Transverse colon (tissue), 4 donors: ENCODE results near the gene NBPF1. TPM values are rescaled to one million over a fixed set of nuclear protein-coding genes. Genes with fewer than 3 reads are reported as not detected.
"Not testable (repeated sequence)": the region's sequence is repeated elsewhere in the genome, so short reads cannot be mapped to it uniquely, and the experiment has no call there.

Experiments
- DNase-seq: peaks from one replicate; pipeline ENCODE4 v3.0.0-alpha.2; 2019
- H3K27ac ChIP-seq, 4 donors: fragments of 200-600 bp; sonication (generic); 2 replicates each; pipeline ENCODE4 v1.5.1; 2016 to 2018; ENCODE audit warnings: inconsistent platforms in 4 of 4
- H3K27me3 ChIP-seq: fragments of 200-600 bp; sonication (generic); 2 replicates; pipeline ENCODE4 v1.5.1; 2017; ENCODE audit warnings: inconsistent platforms
- H3K36me3 ChIP-seq, 4 donors: fragments of 200-600 bp; sonication (generic); 2 replicates each; pipeline ENCODE4 v1.5.1; 2017 to 2019; ENCODE audit warnings: inconsistent platforms in 4 of 4
- H3K4me1 ChIP-seq, 4 donors: fragments of 200-600 bp; sonication (generic); 2 replicates each; pipeline ENCODE4 v1.5.1; 2017 to 2020; ENCODE audit warnings: inconsistent platforms in 4 of 4
- H3K4me3 ChIP-seq, 4 donors: fragments of 200-600 bp; sonication (generic); 1 replicate in 1 of 4; 2 replicates in 3 of 4; pipeline versions ENCODE4 v1.5.1 to v1.6.1; 2017 to 2019; ENCODE audit warnings: inconsistent platforms in 4 of 4
- H3K9me3 ChIP-seq, 2 donors: fragments of 200-600 bp; sonication (generic); 2 replicates each; pipeline ENCODE4 v1.5.1; 2017 to 2019; ENCODE audit warnings: inconsistent platforms in 2 of 2
- POLR2AphosphoS5 ChIP-seq, 3 donors: sonication (generic); formaldehyde crosslinking; IDR thresholded peaks; one replicate each; pipeline ENCODE4 v1.6.1; 2016; ENCODE audit warnings: antibody characterized with exemption in 3 of 3
- WGBS, 2 donors: methylation state at CpG; one replicate each; pipeline ENCODE4 v1.1.5; 2018; ENCODE audit warnings: low coverage in 1 of 2; 5-methylcytosine and 5-hydroxymethylcytosine counted together
- in situ Hi-C, 4 donors: fragments of 200-750 bp; cut with MboI; loops; one replicate each; pipeline versions ENCODE4 v1.15.0 to v1.15.1; 2017; ENCODE audit warnings: low sequenced_read_pairs in 3 of 4, low pct_ligation_motif_present in 1 of 4, low pct_unique_long_range_greater_than_20kb in 1 of 4
- intact Hi-C: fragments of 100-400 bp; cut with DNase I; formaldehyde crosslinking; loops from one replicate; pipeline ENCODE4 v1.15.1; 2023; ENCODE audit warnings: low total_unique reads
- total RNA-seq, 4 donors: library from RNA; depleted of rRNA; stranded (reverse); fragments of >200 nt; gene quantifications; one replicate each; pipeline ENCODE4 v1.1.0, GENCODE V29; 2016
- TF ChIP-seq, protein P1 (sequence below), 5 experiments: fragments of 200-600 bp in 3 of 5; fragments of 450-650 bp in 2 of 5; sonication (generic) in 3 of 5; IDR thresholded peaks; 1 replicate in 2 of 5; 2 replicates in 3 of 5; pipeline ENCODE4 v1.5.1; 2016 to 2017; ENCODE audit warnings: antibody characterized with exemption in 5 of 5, inconsistent platforms in 3 of 5, mild to moderate bottlenecking in 2 of 5, moderate library complexity in 1 of 5

The NBPF1 gene
- total RNA-seq, 4 donors from 2014 or later: 70.1 to 178 (median 148) TPM

DNA sequence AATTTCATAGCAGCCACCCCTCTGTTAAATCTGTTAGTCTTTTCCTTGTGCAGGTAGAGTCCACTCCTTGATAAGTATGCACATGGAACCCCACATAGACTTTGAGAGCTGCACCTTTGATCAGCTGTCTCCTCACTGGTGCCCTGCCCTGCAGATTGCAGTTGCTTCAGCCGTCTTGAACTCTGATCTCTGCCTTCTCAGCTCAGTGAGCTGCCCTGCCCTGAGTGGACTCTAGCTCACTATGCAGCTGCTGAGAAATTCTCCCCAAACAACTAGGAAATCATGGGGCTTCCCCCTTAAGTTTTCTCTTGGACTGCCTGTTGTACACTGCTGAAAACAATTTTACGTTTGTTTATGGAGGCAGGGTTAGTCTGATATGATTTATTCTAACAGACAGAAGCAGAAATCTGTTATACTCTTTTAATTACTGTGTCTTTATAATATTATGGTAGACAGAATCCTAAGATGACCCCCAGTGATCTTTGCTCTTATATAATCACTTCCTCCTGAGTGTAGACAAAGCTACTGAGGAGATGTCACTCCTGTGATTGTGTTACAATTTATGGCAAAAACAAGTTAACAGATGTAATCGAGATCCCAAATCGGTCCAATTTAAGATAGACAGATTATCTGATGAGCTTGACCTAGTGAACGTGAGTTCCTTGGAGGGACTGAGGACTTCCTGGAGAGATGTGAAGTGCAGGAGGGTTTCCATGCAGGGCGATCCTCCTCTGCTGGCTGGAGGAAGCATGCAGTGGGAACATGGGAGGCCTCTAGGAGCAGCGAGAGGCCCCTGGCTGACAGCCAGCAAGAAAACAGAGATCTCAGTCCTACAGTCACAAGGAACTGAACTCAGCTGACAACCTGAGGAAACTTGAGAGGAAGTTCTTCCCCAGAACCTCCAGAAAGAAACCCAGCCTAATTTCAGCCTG, 12.2 kb downstream of the NBPF1 start:
- in situ Hi-C loops, DNase-seq, H3K4me3 ChIP-seq, H3K9me3 ChIP-seq, intact Hi-C loops, H3K27me3 ChIP-seq, H3K36me3 ChIP-seq: not testable (repeated sequence)
- 19 to 43% methylated on average over 3 to 5 of the region's 7 CpGs for WGBS, 2 donors
- H3K4me1 ChIP-seq: peaks cover 7 to 21% (median 13%) of the 10 kb centered on the region in 4 donors
- TF ChIP-seq POLR2AphosphoS5 (IDR thresholded peaks at IDR 0.05): peak in 1 of 3 donors; percentile 17
- peak overlapping the region; percentile 31 to 84 (median 69) for H3K27ac ChIP-seq

DNA sequence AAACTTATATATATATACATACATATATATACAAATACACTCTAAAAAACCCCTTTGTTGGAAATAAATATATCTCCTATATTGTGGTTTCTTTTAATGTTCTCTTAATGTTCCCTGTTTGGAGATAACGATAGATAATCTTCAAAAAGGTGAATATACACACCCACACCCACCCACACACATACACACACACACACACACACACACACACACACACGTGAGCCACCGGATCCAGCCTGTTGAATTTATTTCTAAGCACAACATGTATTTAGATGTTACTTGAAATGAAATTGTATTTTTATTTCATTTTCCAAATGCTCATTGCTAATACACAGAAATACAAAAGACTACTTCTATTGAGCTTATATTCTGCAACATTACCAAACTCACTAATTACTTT, 14.0 kb downstream of the NBPF1 start:
- 91% methylated on average over 3 of the region's 3 CpGs; no CpG with 5 or more reads in 1 of the 2 donors for WGBS, 2 donors
- H3K4me3 ChIP-seq, H3K27ac ChIP-seq, H3K27me3 ChIP-seq, H3K36me3 ChIP-seq, in situ Hi-C loops, H3K9me3 ChIP-seq, H3K4me1 ChIP-seq, DNase-seq, intact Hi-C loops: not testable (repeated sequence)

DNA sequence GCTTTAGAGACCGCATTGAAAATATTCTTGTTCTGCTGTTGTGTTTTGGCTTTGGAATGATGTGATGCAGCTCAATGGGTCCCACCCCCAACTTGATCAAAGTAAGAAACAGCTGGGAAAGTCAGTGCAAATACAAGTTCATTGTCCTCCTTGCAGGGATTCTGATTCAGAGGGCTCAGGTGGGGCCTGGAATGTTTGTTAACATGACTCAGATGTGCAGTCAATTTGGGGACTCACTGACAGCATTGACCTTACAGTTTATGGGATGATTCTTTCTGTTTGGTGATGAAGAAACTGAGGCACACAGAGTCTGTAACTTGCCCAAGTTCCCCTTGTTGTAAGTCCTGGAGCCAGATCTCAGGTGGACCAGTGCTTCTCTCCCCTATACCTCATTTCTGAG, 18.1 kb downstream of the NBPF1 start:
- H3K4me1 ChIP-seq, intact Hi-C loops, H3K27me3 ChIP-seq, H3K9me3 ChIP-seq, H3K4me3 ChIP-seq, H3K36me3 ChIP-seq, in situ Hi-C loops, DNase-seq, H3K27ac ChIP-seq: not testable (repeated sequence)
- WGBS, 2 donors: 100% methylated on average over 1 of the region's 1 CpG; no CpG with 5 or more reads in 1 of the 2 donors

DNA sequence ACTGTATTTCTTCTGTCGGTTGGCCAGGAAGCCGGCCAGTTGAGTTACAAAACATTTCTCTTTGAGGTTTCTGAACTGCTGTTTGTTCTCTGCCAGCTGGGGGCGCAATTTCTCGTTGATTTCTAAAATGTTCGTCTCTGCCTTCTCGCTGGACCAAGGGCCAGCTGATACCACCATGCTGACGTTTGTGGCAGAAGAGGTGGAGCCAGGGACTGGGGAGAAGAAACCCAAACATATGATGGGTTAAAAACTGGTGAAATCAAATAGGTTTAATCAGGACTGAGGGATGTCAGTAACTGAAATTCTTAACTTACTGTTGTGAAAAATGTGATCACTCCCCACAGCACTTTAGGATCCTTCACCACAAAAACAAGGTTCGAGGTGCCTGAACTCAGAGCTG, 21.5 kb downstream of the NBPF1 start:
- H3K27me3 ChIP-seq, H3K27ac ChIP-seq, DNase-seq, H3K36me3 ChIP-seq, intact Hi-C loops, H3K4me3 ChIP-seq, H3K4me1 ChIP-seq, H3K9me3 ChIP-seq, in situ Hi-C loops: not testable (repeated sequence)
- TF ChIP-seq, protein P1, sequence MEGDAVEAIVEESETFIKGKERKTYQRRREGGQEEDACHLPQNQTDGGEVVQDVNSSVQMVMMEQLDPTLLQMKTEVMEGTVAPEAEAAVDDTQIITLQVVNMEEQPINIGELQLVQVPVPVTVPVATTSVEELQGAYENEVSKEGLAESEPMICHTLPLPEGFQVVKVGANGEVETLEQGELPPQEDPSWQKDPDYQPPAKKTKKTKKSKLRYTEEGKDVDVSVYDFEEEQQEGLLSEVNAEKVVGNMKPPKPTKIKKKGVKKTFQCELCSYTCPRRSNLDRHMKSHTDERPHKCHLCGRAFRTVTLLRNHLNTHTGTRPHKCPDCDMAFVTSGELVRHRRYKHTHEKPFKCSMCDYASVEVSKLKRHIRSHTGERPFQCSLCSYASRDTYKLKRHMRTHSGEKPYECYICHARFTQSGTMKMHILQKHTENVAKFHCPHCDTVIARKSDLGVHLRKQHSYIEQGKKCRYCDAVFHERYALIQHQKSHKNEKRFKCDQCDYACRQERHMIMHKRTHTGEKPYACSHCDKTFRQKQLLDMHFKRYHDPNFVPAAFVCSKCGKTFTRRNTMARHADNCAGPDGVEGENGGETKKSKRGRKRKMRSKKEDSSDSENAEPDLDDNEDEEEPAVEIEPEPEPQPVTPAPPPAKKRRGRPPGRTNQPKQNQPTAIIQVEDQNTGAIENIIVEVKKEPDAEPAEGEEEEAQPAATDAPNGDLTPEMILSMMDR (IDR thresholded peaks at IDR 0.05): peak in 2 of 5 experiments; percentile 12 to 31
- WGBS, 2 donors: 10% methylated on average over 5 of the region's 8 CpGs; no CpG with 5 or more reads in 1 of the 2 donors

DNA sequence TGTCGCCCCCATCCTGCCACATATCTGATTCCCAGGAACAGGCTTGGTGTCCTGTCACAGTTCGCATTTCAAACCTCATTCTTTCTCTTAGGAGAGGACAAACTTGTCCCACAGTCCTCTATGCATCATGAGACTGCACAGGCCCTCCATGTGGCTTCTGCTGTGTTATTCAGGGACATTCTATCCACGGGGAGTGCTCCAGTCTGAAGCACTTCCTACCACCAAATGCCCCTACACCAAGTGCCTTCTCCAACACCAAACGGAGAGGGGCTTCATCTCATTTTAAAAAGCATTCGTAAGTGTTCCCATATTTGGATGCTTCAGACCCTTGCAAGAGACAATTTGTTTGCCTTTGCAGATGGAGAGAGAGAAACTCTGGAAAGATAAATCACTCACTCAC, 25.3 kb downstream of the NBPF1 start:
- intact Hi-C loops, in situ Hi-C loops, DNase-seq, H3K27ac ChIP-seq, H3K4me3 ChIP-seq, H3K9me3 ChIP-seq, H3K27me3 ChIP-seq, H3K4me1 ChIP-seq: not testable (repeated sequence)
- 83 to 89% methylated on average over 3 to 5 of the region's 5 CpGs for WGBS, 2 donors
- peaks cover 0 to 15% (median 0%) of the 10 kb centered on the region in 4 donors for H3K36me3 ChIP-seq

DNA sequence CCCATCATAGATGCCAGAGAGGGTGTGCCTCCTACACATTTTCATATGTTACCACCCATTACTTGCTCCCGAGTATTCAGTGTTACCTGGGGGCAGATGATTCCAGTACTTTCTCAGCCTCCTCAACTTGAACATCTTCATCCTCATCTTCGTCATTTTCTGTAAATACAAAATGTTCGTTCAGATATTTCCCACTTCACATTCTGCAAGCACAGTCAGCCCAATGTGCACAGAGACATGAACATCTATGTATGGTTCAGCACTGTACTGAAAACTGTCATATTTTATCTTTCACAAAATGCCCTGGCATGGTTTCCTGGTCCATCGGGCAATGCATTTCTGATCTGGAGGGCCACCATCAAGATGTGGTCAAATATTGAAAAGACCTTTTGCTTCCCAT, 25.7 kb downstream of the NBPF1 start:
- in situ Hi-C loops, H3K9me3 ChIP-seq, intact Hi-C loops, H3K27me3 ChIP-seq, H3K4me3 ChIP-seq, DNase-seq, H3K4me1 ChIP-seq, H3K27ac ChIP-seq: not testable (repeated sequence)
- 82 to 95% methylated on average over 3 to 4 of the region's 4 CpGs for WGBS, 2 donors
- peaks cover 0 to 15% (median 0%) of the 10 kb centered on the region in 4 donors for H3K36me3 ChIP-seq

DNA sequence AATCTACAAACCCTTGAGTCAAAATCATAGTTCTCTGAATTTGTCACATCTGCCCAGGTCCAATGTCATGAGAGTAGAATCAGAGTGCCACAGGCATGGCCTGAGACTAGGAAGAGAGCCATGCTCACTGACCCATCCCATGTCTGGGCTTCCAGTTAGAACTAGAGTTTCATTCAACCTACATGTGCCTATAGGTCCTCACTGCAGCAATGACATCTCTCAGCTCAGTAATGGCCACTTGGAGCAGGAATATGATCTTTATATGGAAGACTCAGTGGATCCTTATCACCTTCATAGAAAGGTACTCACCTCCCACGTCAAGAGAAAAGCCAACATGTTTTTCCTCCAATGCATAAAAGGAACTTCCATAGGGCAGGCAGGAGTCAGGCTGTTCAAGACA, 48.0 kb downstream of the NBPF1 start:
- H3K4me1 ChIP-seq, H3K9me3 ChIP-seq, H3K36me3 ChIP-seq, DNase-seq, H3K4me3 ChIP-seq, in situ Hi-C loops, intact Hi-C loops, H3K27ac ChIP-seq, H3K27me3 ChIP-seq: not testable (repeated sequence)
- no CpG with 5 or more reads among the region's 1 CpG for WGBS, 2 donors

DNA sequence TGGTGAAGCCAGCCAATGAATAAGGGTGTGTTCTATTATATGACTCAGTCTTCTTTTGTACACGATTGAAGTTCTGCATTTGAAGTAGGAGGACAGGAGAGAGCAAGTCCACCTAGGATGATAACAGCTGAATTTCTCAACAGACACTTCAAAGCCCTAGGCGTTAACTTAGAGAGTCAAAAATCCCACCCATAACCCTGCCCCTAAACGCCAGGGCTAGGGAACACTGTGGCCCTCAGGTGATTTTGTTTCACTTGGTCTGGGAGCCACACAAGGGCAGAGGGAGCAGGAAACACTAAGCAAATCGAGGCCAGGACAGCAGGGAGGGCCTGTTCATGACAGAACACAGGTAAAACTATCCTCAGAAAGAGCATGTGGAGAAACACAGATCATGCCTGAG, 52.3 kb downstream of the NBPF1 start:
- H3K4me3 ChIP-seq, H3K36me3 ChIP-seq, H3K27ac ChIP-seq, in situ Hi-C loops, intact Hi-C loops, H3K4me1 ChIP-seq, DNase-seq, H3K27me3 ChIP-seq, H3K9me3 ChIP-seq: not testable (repeated sequence)
- WGBS, 2 donors: 69 to 79% methylated on average over 2 to 4 of the region's 4 CpGs

DNA sequence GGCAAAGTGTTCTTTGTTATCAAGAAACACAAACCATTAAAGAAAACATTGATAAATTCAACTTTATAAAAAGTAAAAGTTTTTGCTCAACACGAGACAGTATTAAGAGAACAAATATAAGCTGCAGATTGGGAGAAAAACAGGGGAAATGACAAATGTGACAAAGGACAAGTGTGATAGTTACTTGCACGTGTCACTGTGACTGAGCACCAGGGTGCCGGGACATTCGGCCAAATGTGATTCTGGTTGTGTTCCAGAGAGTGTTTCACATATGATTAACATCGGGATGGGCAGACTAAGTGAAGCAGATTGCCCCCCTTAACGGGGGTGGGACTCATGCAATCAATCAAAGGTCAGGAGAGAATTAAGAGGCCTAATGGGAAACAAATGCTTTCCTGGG, 52.9 kb downstream of the NBPF1 start:
- WGBS, 2 donors: 70 to 84% methylated on average over 5 to 6 of the region's 6 CpGs
- H3K4me3 ChIP-seq, intact Hi-C loops: not testable (repeated sequence)

DNA sequence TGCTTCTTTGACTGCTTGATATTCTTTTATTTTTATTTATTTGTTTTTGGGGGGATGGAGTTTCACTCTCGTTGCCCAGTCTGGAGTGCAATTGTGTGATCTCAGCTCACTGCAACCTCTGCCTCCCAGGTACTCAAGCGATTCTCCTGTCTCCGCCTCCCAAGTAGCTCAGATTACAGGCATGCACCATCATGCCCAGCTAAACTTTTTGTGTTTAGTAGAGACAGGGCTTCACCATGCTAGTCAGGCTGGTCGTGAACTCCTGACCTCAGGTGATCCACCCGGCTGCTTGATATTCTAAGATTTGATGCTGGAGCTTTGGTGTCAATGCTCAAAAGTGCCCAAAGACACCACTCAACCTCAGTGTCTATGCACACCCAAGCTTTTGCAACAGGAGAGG, 53.7 kb downstream of the NBPF1 start:
- in situ Hi-C loops, H3K4me1 ChIP-seq, H3K4me3 ChIP-seq, DNase-seq, H3K27me3 ChIP-seq, H3K36me3 ChIP-seq, intact Hi-C loops, H3K9me3 ChIP-seq, H3K27ac ChIP-seq: not testable (repeated sequence)
- no CpG with 5 or more reads among the region's 5 CpGs for WGBS, 2 donors

More for the DNA sequence above, 52.9 kb downstream of the NBPF1 start:
- H3K4me1 ChIP-seq, in situ Hi-C loops, DNase-seq, H3K36me3 ChIP-seq, H3K9me3 ChIP-seq, H3K27me3 ChIP-seq, H3K27ac ChIP-seq: not testable (repeated sequence)
